ENCODE data around the gene FBN3. TPM values are rescaled to one million over a fixed set of nuclear protein-coding genes. Genes with fewer than 3 reads are reported as not detected.
"Not testable (repeated sequence)": the region's sequence is repeated elsewhere in the genome, so short reads cannot be mapped to it uniquely, and the experiment has no call there.

FBN3 gene
- not detected in 2 replicates for total RNA-seq (2014; rRNA removed; shearing (Covaris generic))

GRCh38 chr19:8149261-8150094 lies at the start of gene FBN3:
Gene FBN3, minus strand, starts transcription at chr19:8149592. Its CDS starts 2,112 bp downstream, at chr19:8147480.
- no peak for DNase-seq (ENCODE audit: low read depth)

GRCh38 chr19:8196271-8196927 lies 47.0 kb upstream of the FBN3 start:
- no peak for DNase-seq (ENCODE audit: low read depth)

GRCh38 chr19:8194528-8195267 lies 45.3 kb upstream of the FBN3 start:
- DNase-seq (ENCODE audit: low read depth), result no peak

- no peak for DNase-seq (ENCODE audit: low read depth)
Measured at GRCh38 chr19:8192221-8192820, 42.9 kb upstream of the FBN3 start.

- DNase-seq (ENCODE audit: low read depth), result no peak
Measured at GRCh38 chr19:8185343-8186068, 36.1 kb upstream of the FBN3 start.

GRCh38 chr19:8184274-8184673 lies 34.9 kb upstream of the FBN3 start:
- no peak for DNase-seq (ENCODE audit: low read depth)

- no peak for DNase-seq (ENCODE audit: low read depth)
Measured at GRCh38 chr19:8180018-8180417, 30.6 kb upstream of the FBN3 start.

GRCh38 chr19:8174706-8175105 lies 25.3 kb upstream of the FBN3 start:
- peak; percentile 83 for DNase-seq (ENCODE audit: low read depth)

GRCh38 chr19:8168537-8168936 lies 19.1 kb upstream of the FBN3 start:
- DNase-seq (ENCODE audit: low read depth), result no peak

GRCh38 chr19:8167985-8168384 lies 18.6 kb upstream of the FBN3 start:
- no peak for DNase-seq (ENCODE audit: low read depth)

GRCh38 chr19:8163759-8164158 lies 14.4 kb upstream of the FBN3 start:
- no peak for DNase-seq (ENCODE audit: low read depth)

- DNase-seq (ENCODE audit: low read depth), result peak; percentile 17
Measured at GRCh38 chr19:8161135-8161646, 11.8 kb upstream of the FBN3 start.

GRCh38 chr19:8159322-8159721 lies 9.9 kb upstream of the FBN3 start:
- not testable (repeated sequence) for DNase-seq (ENCODE audit: low read depth)

GRCh38 chr19:8158411-8159074 lies 9.2 kb upstream of the FBN3 start:
- DNase-seq (ENCODE audit: low read depth), result peak; percentile 66

GRCh38 chr19:8155318-8155717 lies 5.9 kb upstream of the FBN3 start:
- DNase-seq (ENCODE audit: low read depth), result no peak

GRCh38 chr19:8154014-8154413 lies 4.6 kb upstream of the FBN3 start:
- DNase-seq (ENCODE audit: low read depth), result not testable (repeated sequence)

GRCh38 chr19:8151767-8152035 lies 2.3 kb upstream of the FBN3 start:
- DNase-seq (ENCODE audit: low read depth), result no peak

- DNase-seq (ENCODE audit: low read depth), result no peak
Measured at GRCh38 chr19:8150998-8151766, 1.8 kb upstream of the FBN3 start.

GRCh38 chr19:8150178-8150865 lies 930 bp upstream of the FBN3 start:
- no peak for DNase-seq (ENCODE audit: low read depth)
